HG03280 (cell line): ENCODE results near the gene STX1A.
"Not testable (repeated sequence)": the region's sequence is repeated elsewhere in the genome, so short reads cannot be mapped to it uniquely, and the experiment has no call there.

Experiments
- ATAC-seq: cut with Tn5 transposase; IDR thresholded peaks from one replicate; pipeline ENCODE4 v1.9.1; 2021; ENCODE audit warnings: mild to moderate bottlenecking, moderate library complexity; ENCODE audit not compliant: unreplicated experiment

The STX1A gene

DNA sequence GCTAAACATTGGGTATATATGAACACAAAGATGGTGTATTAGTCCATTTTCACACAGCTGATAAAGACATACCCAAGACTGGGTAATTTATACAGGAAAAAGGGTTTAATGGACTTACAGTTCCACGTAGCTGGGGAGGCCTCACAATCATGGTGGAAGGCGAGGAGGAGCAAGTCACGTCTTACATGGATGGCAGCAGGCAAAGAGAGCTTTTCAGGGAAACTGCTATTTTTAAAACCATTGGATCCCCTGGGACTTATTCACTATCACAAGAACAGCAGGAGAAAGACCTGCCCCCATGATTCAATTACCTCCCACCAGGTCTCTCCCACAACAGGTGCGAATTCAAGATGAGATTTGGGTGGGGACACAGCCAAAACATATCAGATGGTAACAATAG, 64.2 kb downstream of the STX1A start:
- not testable (repeated sequence) for ATAC-seq

DNA sequence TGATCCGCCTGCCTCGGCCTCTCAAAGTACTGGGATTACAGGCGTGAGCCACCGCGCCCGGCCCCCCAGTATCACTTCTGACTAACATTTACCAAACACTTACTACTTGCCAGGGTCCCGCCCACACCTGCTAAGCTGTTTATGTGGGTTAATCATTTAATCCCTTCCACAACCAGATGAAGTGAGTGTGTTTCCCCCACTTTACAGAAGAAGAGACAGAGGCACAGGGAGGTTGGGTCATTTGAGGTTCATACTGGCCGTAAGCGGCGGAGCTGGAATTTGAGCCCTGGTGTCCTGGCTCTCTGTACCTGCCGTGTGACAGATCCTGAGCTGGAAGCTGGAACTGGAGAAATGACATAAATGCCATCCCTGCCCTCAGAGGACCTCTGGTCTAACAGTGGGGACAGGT, 66.9 kb downstream of the STX1A start:
- ATAC-seq: no peak

DNA sequence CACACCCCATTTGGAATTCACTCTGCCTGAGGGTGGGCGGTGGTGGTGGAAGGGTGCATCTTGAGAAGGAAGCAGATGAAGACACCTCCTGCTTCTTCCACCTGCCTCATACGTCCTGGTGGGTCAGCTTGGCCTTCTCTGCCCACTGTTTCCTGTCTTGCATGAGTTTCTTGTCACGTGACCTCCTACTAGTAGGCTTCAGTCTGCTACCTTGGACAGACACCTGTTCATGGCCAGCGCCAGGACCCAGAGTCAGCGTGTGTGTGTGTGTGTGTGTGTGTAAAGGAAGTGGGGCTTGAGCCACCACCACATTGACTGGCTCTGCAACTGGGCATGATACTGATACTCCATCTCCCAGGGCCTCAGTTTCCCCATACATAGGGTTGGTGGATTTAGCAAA, 68.9 kb downstream of the STX1A start:
- no peak for ATAC-seq

DNA sequence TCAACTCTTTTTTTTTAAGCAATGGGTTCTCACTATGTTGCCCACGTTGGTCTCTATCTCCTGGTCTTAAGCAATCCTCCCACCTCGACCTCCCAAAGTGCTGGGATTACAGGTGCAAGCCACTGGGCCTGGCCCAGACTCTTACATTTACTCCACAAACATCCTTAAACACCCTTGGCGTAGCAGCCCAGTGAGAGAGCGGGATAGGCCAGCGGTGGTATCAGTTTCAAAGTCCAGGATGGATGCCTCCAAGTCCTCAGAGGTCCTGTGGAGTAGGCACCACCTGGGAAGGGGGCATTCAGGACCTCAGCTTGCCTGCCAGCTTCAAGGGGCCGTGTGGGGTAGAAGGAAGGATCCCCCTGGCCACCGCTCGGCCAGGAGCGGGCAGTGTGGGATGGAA, 69.9 kb downstream of the STX1A start:
- no peak for ATAC-seq
